ENCODE data around the gene ENAH. TPM values are rescaled to one million over a fixed set of nuclear protein-coding genes. Genes with fewer than 3 reads are reported as not detected.

ENAH gene
- total and polyA plus RNA-seq, 8 donors, result 8.0 to 62.8 (median 31.9) TPM

- Histone ChIP-seq H3K27me3 (no peaks in the 10 kb centered on the region), H3K27ac (no peak overlapping the region), H3K4me1 (no peaks in the 10 kb centered on the region), H3K4me3 (peak overlapping the region in 1 of 4 donors; percentile 23), H3K9me3 (no peaks in the 10 kb centered on the region), H3K36me3 (no peaks in the 10 kb centered on the region)
- TF ChIP-seq, protein P1, sequence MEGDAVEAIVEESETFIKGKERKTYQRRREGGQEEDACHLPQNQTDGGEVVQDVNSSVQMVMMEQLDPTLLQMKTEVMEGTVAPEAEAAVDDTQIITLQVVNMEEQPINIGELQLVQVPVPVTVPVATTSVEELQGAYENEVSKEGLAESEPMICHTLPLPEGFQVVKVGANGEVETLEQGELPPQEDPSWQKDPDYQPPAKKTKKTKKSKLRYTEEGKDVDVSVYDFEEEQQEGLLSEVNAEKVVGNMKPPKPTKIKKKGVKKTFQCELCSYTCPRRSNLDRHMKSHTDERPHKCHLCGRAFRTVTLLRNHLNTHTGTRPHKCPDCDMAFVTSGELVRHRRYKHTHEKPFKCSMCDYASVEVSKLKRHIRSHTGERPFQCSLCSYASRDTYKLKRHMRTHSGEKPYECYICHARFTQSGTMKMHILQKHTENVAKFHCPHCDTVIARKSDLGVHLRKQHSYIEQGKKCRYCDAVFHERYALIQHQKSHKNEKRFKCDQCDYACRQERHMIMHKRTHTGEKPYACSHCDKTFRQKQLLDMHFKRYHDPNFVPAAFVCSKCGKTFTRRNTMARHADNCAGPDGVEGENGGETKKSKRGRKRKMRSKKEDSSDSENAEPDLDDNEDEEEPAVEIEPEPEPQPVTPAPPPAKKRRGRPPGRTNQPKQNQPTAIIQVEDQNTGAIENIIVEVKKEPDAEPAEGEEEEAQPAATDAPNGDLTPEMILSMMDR (IDR thresholded peaks at IDR 0.05), result no peak
- ATAC-seq (no peak), FAIRE-seq (no peak), DNase-seq (peak in 1 of 6 donors; percentile 15)
- intact Hi-C loops (cut with DNase I), result no loop called here
- 76 to 81% methylated on average over 10 of the region's 10 CpGs for WGBS, 2 donors
These were observed 184.5 kb downstream of the ENAH start for GRCh38 chr1:225468270-225469020.

DNA sequence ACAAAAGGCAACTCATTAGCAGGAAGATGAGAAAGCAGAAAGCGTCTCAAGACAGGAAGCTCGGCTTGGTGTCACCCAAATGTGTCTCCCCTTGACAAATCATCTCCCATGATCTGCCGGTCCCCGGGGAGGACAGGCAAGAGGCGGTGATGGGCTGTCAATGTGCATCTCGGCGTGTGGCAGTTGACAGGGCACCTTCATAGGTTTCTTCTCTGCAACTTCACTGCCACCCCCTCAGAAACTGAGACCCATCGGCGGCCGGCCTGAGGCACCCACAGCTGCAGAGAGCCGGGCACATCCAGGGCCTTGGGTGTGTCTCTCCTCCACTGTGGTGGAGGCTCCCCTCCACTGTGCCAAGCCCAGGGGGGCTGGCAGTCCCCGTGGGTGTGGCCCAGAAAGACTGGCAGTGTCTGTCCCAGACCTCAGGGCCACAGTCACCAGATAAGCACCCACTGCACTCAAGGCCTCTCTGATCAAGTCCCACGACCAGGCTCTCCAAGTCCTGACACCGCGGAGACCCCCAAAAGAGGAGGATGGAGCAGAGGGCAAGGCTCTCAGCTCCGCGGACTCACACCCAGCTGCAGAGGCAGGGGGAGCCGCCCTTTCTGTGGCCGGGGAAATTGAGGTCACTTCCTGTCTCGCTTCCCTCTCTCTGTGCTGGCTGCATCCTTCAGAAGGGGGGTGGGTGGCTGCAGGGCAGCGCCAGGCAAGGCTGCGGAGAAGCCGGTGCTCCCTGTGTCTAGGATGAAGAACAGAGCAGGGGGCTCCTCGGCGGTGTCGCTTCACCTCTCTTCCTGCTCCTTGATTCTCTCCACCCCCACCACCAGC is 185.5 kb downstream of the ENAH start:
- H3K9me3 ChIP-seq, result no peaks in the 10 kb centered on the region
- no peaks in the 10 kb centered on the region for H3K4me1 ChIP-seq
- DNase-seq (peak in 3 of 6 donors; percentile 57 to 62 (median 59)), FAIRE-seq (no peak), ATAC-seq (peak in 3 of 4 donors; percentile 59 to 85 (median 83))
- 71 to 72% methylated on average over 26 of the region's 26 CpGs for WGBS, 2 donors
- TF ChIP-seq, protein P1 (IDR thresholded peaks at IDR 0.05), result no peak
- H3K4me3 ChIP-seq, result peak overlapping the region in 1 of 4 donors; percentile 23
- no peaks in the 10 kb centered on the region for H3K27me3 ChIP-seq
- no peaks in the 10 kb centered on the region for H3K36me3 ChIP-seq
- intact Hi-C loops (cut with DNase I), result no loop called here
- H3K27ac ChIP-seq, result peak overlapping the region in 3 of 4 donors; percentile 28 to 77 (median 62)

GRCh38 chr1:225466848-225467192 is 186.1 kb downstream of the ENAH start:
- no peaks in the 10 kb centered on the region for H3K9me3 ChIP-seq
- TF ChIP-seq, protein P1 (IDR thresholded peaks at IDR 0.05), result no peak
- intact Hi-C loops (cut with DNase I), result no loop called here
- FAIRE-seq, result no peak
- peak in 1 of 6 donors; percentile 22 for DNase-seq
- no peaks in the 10 kb centered on the region for H3K4me1 ChIP-seq
- H3K36me3 ChIP-seq, result no peaks in the 10 kb centered on the region
- H3K27ac ChIP-seq, result peak overlapping the region in 1 of 4 donors; percentile 77
- WGBS, 2 donors, result 75 to 80% methylated on average over 4 of the region's 4 CpGs
- no peak overlapping the region for H3K4me3 ChIP-seq
- ATAC-seq, result no peak
- no peaks in the 10 kb centered on the region for H3K27me3 ChIP-seq

- 86 to 90% methylated on average over 26 of the region's 26 CpGs for WGBS, 2 donors
- H3K36me3 ChIP-seq, result no peaks in the 10 kb centered on the region
- ATAC-seq, result no peak
- DNase-seq, result peak in 1 of 6 donors; percentile 44
- no peak overlapping the region for H3K4me3 ChIP-seq
- H3K9me3 ChIP-seq, result no peaks in the 10 kb centered on the region
- no peaks in the 10 kb centered on the region for H3K27me3 ChIP-seq
- intact Hi-C loops (cut with DNase I), result no loop called here
- TF ChIP-seq, protein P1 (IDR thresholded peaks at IDR 0.05), result no peak
- H3K27ac ChIP-seq, result no peak overlapping the region
- no peak for FAIRE-seq
- H3K4me1 ChIP-seq, result peaks cover 0 to 5% (median 0%) of the 10 kb centered on the region in 3 donors
These were observed 187.0 kb downstream of the ENAH start for GRCh38 chr1:225465793-225466517.

Measured in pancreas (tissue), 10 donors.